ENCODE measurements around the gene ZDHHC14.
"Not testable (repeated sequence)": the region's sequence is repeated elsewhere in the genome, so short reads cannot be mapped to it uniquely, and the experiment has no call there.

ZDHHC14 gene

GRCh38 chr6:157682856-157683481, 302.0 kb downstream of the ZDHHC14 start:
- no peak overlapping the region for H3K4me3 Mint-ChIP-seq
- DNase-seq (ENCODE audit: low spot score in 2 of 2) = no peak
- no peaks in the 10 kb centered on the region for H3K4me1 Mint-ChIP-seq
- H3K27ac Mint-ChIP-seq = no peak overlapping the region
- H3K9me3 Mint-ChIP-seq = no peaks in the 10 kb centered on the region
- H3K36me3 Mint-ChIP-seq = no peaks in the 10 kb centered on the region
- no peak for ATAC-seq

- H3K9me3 Mint-ChIP-seq = no peaks in the 10 kb centered on the region
- no peaks in the 10 kb centered on the region for H3K36me3 Mint-ChIP-seq
- no peak overlapping the region for H3K4me3 Mint-ChIP-seq
- no peaks in the 10 kb centered on the region for H3K4me1 Mint-ChIP-seq
- no peak overlapping the region for H3K27ac Mint-ChIP-seq
- no peak for DNase-seq (ENCODE audit: low spot score in 2 of 2)
- no peak for ATAC-seq
Measured at GRCh38 chr6:157683707-157684106, 302.7 kb downstream of the ZDHHC14 start.

GRCh38 chr6:157684620-157685299, 303.8 kb downstream of the ZDHHC14 start:
- H3K36me3 Mint-ChIP-seq = no peaks in the 10 kb centered on the region
- H3K4me1 Mint-ChIP-seq = no peaks in the 10 kb centered on the region
- no peak for ATAC-seq

GRCh38 chr6:157685596-157686280, 304.7 kb downstream of the ZDHHC14 start:
- Mint-ChIP-seq H3K27ac (no peak overlapping the region), H3K4me1 (no peaks in the 10 kb centered on the region), H3K4me3 (no peak overlapping the region), H3K36me3 (no peaks in the 10 kb centered on the region), H3K9me3 (no peaks in the 10 kb centered on the region)
- DNase-seq (ENCODE audit: low spot score in 2 of 2) (no peak), ATAC-seq (no peak)

More at GRCh38 chr6:157684620-157685299, 303.8 kb downstream of the ZDHHC14 start:
- DNase-seq (ENCODE audit: low spot score in 2 of 2) = no peak
- Mint-ChIP-seq H3K9me3 (no peaks in the 10 kb centered on the region), H3K27ac (no peak overlapping the region), H3K4me3 (no peak overlapping the region)

- ATAC-seq = no peak
- Mint-ChIP-seq H3K4me3 (no peak overlapping the region), H3K27ac (no peak overlapping the region), H3K4me1 (no peaks in the 10 kb centered on the region), H3K9me3 (no peaks in the 10 kb centered on the region), H3K36me3 (no peaks in the 10 kb centered on the region)
- DNase-seq (ENCODE audit: low spot score in 2 of 2) = no peak
Measured at GRCh38 chr6:157688275-157688959, 307.4 kb downstream of the ZDHHC14 start.

GRCh38 chr6:157688960-157689599, 308.1 kb downstream of the ZDHHC14 start:
- Mint-ChIP-seq H3K27ac (no peak overlapping the region), H3K4me1 (no peaks in the 10 kb centered on the region), H3K4me3 (no peak overlapping the region), H3K9me3 (no peaks in the 10 kb centered on the region), H3K36me3 (no peaks in the 10 kb centered on the region)
- no peak for ATAC-seq
- DNase-seq (ENCODE audit: low spot score in 2 of 2) = no peak

- H3K27ac Mint-ChIP-seq = no peak overlapping the region
- H3K4me1 Mint-ChIP-seq = no peaks in the 10 kb centered on the region
- no peaks in the 10 kb centered on the region for H3K9me3 Mint-ChIP-seq
- H3K4me3 Mint-ChIP-seq = no peak overlapping the region
- ATAC-seq (no peak), DNase-seq (ENCODE audit: low spot score in 2 of 2) (no peak)
- no peaks in the 10 kb centered on the region for H3K36me3 Mint-ChIP-seq
Measured at GRCh38 chr6:157689875-157690274, 308.9 kb downstream of the ZDHHC14 start.

- Mint-ChIP-seq H3K36me3 (no peaks in the 10 kb centered on the region), H3K27ac (no peak overlapping the region), H3K9me3 (no peaks in the 10 kb centered on the region), H3K4me1 (no peaks in the 10 kb centered on the region), H3K4me3 (no peak overlapping the region)
- ATAC-seq = no peak
- no peak for DNase-seq (ENCODE audit: low spot score in 2 of 2)
Measured at GRCh38 chr6:157690441-157691210, 309.6 kb downstream of the ZDHHC14 start.

GRCh38 chr6:157691621-157692020, 310.6 kb downstream of the ZDHHC14 start:
- not testable (repeated sequence) for H3K4me1 Mint-ChIP-seq; H3K4me3 Mint-ChIP-seq; H3K9me3 Mint-ChIP-seq; H3K27ac Mint-ChIP-seq; H3K36me3 Mint-ChIP-seq; ATAC-seq; DNase-seq (ENCODE audit: low spot score in 2 of 2)

- Mint-ChIP-seq H3K27ac (no peak overlapping the region), H3K36me3 (no peaks in the 10 kb centered on the region), H3K9me3 (no peaks in the 10 kb centered on the region), H3K4me1 (no peaks in the 10 kb centered on the region), H3K4me3 (no peak overlapping the region)
- DNase-seq (ENCODE audit: low spot score in 2 of 2) (no peak), ATAC-seq (no peak)
Measured at GRCh38 chr6:157693867-157694266, 312.9 kb downstream of the ZDHHC14 start.

GRCh38 chr6:157695301-157696040, 314.5 kb downstream of the ZDHHC14 start:
- no peak overlapping the region for H3K4me3 Mint-ChIP-seq
- ATAC-seq = no peak
- no peaks in the 10 kb centered on the region for H3K9me3 Mint-ChIP-seq
- no peaks in the 10 kb centered on the region for H3K4me1 Mint-ChIP-seq
- DNase-seq (ENCODE audit: low spot score in 2 of 2) = no peak
- no peak overlapping the region for H3K27ac Mint-ChIP-seq
- H3K36me3 Mint-ChIP-seq = no peaks in the 10 kb centered on the region

- ATAC-seq (peak; percentile 47), DNase-seq (ENCODE audit: low spot score in 2 of 2) (no peak)
- no peaks in the 10 kb centered on the region for H3K36me3 Mint-ChIP-seq
- no peaks in the 10 kb centered on the region for H3K4me1 Mint-ChIP-seq
- no peaks in the 10 kb centered on the region for H3K9me3 Mint-ChIP-seq
- H3K27ac Mint-ChIP-seq = peak overlapping the region; percentile 30
- no peak overlapping the region for H3K4me3 Mint-ChIP-seq
Measured at GRCh38 chr6:157699777-157700636, 319.0 kb downstream of the ZDHHC14 start.

GRCh38 chr6:157706351-157706750, 325.4 kb downstream of the ZDHHC14 start:
- not testable (repeated sequence) for H3K4me1 Mint-ChIP-seq; H3K4me3 Mint-ChIP-seq; ATAC-seq; H3K9me3 Mint-ChIP-seq; H3K36me3 Mint-ChIP-seq; DNase-seq (ENCODE audit: low spot score in 2 of 2)
- peak overlapping the region; percentile 59 for H3K27ac Mint-ChIP-seq
